ENCODE data around the gene ACD. TPM values are rescaled to one million over a fixed set of nuclear protein-coding genes. Genes with fewer than 3 reads are reported as not detected.

Gene ACD
- total and polyA plus RNA-seq, 2 donors (not counting 1 experiment from before 2014, with no cell fraction given): 47.6 to 71.4 TPM

DNA sequence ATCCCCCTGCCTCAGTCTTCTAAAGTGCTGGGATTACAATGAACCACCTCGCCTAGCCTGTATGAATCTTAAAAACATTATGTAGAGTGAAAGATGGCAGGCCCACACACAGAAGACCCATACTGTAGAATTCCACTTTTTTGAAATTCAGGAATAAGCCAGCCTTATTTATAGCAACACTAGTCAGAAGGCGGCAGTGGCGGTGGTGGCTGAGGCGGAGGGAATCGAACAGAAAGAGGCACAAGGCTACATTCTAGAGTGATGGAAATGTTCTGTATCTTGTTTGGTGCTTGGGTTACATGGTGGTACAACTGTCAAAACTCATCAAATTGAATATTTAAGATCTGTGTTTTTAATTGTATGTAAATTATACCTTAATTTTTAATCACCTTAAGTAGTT, 47.7 kb upstream of the ACD start:
- no peak overlapping the region for H3K27ac Mint-ChIP-seq
- ChIA-PET CTCF (no interaction called here), POLR2A (no interaction called here)
- intact Hi-C loops (cut with micrococcal nuclease): no loop called here
- Histone ChIP-seq H3K36me3 (replicated peaks in 1 of 2; ENCODE audit: control extremely low read depth in 1 of 2, control insufficient read depth in 1 of 2, extremely low read depth in 1 of 2, insufficient read depth in 2 of 2, low read length in 1 of 2) (no peaks in the 10 kb centered on the region), H3K4me1 (ENCODE audit: control insufficient read depth in 2 of 2, insufficient read depth in 2 of 2, low read length in 2 of 2) (no peaks in the 10 kb centered on the region), H2AFZ (ENCODE audit: insufficient read depth, low read depth, low read length, poor library complexity, severe bottlenecking) (no peak overlapping the region), H4K20me1 (ENCODE audit: control insufficient read depth, insufficient read depth, low read length, poor library complexity, severe bottlenecking) (no peaks in the 10 kb centered on the region), H3K4me3 (ENCODE audit: control extremely low read depth in 1 of 5, extremely low read depth in 1 of 5, insufficient read depth in 1 of 5, low read depth in 2 of 5, low read length in 4 of 5) (no peak overlapping the region), H3K9me3 (ENCODE audit: control extremely low read depth in 1 of 3, control insufficient read depth in 2 of 3, insufficient read depth in 1 of 3, low read length in 2 of 3) (no peaks in the 10 kb centered on the region), H3K27me3 (replicated peaks in 1 of 4; ENCODE audit: control extremely low read depth in 1 of 4, control insufficient read depth in 3 of 4, insufficient read depth in 4 of 4, low read length in 3 of 4) (no peaks in the 10 kb centered on the region), H3K4me2 (replicated peaks; ENCODE audit: low read depth, low read length, poor library complexity, severe bottlenecking) (no peak overlapping the region), H3K27ac (ENCODE audit: low read length in 2 of 2) (no peak overlapping the region), H3K9ac (ENCODE audit: low read length) (no peak overlapping the region), H3K79me2 (ENCODE audit: control insufficient read depth, insufficient read depth, low read length) (peaks cover 36% of the 10 kb centered on the region)
- WGBS (ENCODE audit: insufficient coverage): no CpG with 5 or more reads among the region's 5 CpGs
- DNase-seq (no peak), ATAC-seq (ENCODE audit: low read depth) (no peak)
- no peak overlapping the region for H3K4me3 Mint-ChIP-seq
- no peaks in the 10 kb centered on the region for H3K9me3 Mint-ChIP-seq (ENCODE audit: insufficient read depth)
- H3K4me1 Mint-ChIP-seq: peaks cover 5% of the 10 kb centered on the region
- no peaks in the 10 kb centered on the region for H3K27me3 Mint-ChIP-seq
- TF ChIP-seq, protein P1, sequence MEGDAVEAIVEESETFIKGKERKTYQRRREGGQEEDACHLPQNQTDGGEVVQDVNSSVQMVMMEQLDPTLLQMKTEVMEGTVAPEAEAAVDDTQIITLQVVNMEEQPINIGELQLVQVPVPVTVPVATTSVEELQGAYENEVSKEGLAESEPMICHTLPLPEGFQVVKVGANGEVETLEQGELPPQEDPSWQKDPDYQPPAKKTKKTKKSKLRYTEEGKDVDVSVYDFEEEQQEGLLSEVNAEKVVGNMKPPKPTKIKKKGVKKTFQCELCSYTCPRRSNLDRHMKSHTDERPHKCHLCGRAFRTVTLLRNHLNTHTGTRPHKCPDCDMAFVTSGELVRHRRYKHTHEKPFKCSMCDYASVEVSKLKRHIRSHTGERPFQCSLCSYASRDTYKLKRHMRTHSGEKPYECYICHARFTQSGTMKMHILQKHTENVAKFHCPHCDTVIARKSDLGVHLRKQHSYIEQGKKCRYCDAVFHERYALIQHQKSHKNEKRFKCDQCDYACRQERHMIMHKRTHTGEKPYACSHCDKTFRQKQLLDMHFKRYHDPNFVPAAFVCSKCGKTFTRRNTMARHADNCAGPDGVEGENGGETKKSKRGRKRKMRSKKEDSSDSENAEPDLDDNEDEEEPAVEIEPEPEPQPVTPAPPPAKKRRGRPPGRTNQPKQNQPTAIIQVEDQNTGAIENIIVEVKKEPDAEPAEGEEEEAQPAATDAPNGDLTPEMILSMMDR (IDR thresholded peaks at IDR 0.05): no peak
- TF ChIP-seq EZH2 (IDR thresholded peaks at IDR 0.05; ENCODE audit: borderline replicate concordance, insufficient read depth, low read depth, low read length, poor library complexity, severe bottlenecking): no peak

DNA sequence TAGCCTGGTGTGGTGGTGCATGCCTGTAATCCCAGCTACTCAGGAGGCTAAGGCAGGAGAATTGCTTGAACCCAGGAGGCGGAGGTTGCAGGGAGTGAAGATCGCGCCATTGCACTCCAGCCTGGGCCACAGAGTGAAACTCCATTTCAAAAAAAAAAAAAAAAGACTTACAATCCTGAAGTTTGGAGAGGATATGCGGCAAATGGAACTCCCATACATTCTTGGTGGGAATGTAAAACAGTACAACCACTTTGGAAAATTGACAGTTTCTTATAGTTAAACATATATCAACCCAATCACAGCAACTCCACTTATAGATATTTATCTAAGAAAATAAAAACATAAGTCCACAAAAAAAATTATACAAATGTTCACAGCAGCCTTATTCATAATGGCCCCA, 47.1 kb upstream of the ACD start:
- Mint-ChIP-seq H3K4me1 (peaks cover 5% of the 10 kb centered on the region), H3K4me3 (no peak overlapping the region), H3K9me3 (ENCODE audit: insufficient read depth) (no peaks in the 10 kb centered on the region), H3K27me3 (no peaks in the 10 kb centered on the region), H3K27ac (no peak overlapping the region)
- POLR2A ChIA-PET: no interaction called here
- intact Hi-C loops (cut with micrococcal nuclease): no loop called here
- no peak for ATAC-seq (ENCODE audit: low read depth)
- no CpG with 5 or more reads among the region's 4 CpGs for WGBS (ENCODE audit: insufficient coverage)
- peaks cover 39% of the 10 kb centered on the region for H3K79me2 ChIP-seq (ENCODE audit: control insufficient read depth, insufficient read depth, low read length)
- CTCF ChIA-PET: no interaction called here
- no peak overlapping the region for H3K4me3 ChIP-seq (ENCODE audit: control extremely low read depth in 1 of 5, extremely low read depth in 1 of 5, insufficient read depth in 1 of 5, low read depth in 2 of 5, low read length in 4 of 5)
- TF ChIP-seq, protein P1 (IDR thresholded peaks at IDR 0.05): no peak
- TF ChIP-seq EZH2 (IDR thresholded peaks at IDR 0.05; ENCODE audit: borderline replicate concordance, insufficient read depth, low read depth, low read length, poor library complexity, severe bottlenecking): no peak
- H3K9me3 ChIP-seq (ENCODE audit: control extremely low read depth in 1 of 3, control insufficient read depth in 2 of 3, insufficient read depth in 1 of 3, low read length in 2 of 3): no peaks in the 10 kb centered on the region
- H3K9ac ChIP-seq (ENCODE audit: low read length): no peak overlapping the region
- H4K20me1 ChIP-seq (ENCODE audit: control insufficient read depth, insufficient read depth, low read length, poor library complexity, severe bottlenecking): no peaks in the 10 kb centered on the region
- H3K4me1 ChIP-seq (ENCODE audit: control insufficient read depth in 2 of 2, insufficient read depth in 2 of 2, low read length in 2 of 2): no peaks in the 10 kb centered on the region
- H3K27ac ChIP-seq (ENCODE audit: low read length in 2 of 2): no peak overlapping the region
- no peak for DNase-seq
- H3K27me3 ChIP-seq (replicated peaks in 1 of 4; ENCODE audit: control extremely low read depth in 1 of 4, control insufficient read depth in 3 of 4, insufficient read depth in 4 of 4, low read length in 3 of 4): no peaks in the 10 kb centered on the region
- H2AFZ ChIP-seq (ENCODE audit: insufficient read depth, low read depth, low read length, poor library complexity, severe bottlenecking): no peak overlapping the region
- H3K4me2 ChIP-seq (replicated peaks; ENCODE audit: low read depth, low read length, poor library complexity, severe bottlenecking): no peak overlapping the region
- H3K36me3 ChIP-seq (replicated peaks in 1 of 2; ENCODE audit: control extremely low read depth in 1 of 2, control insufficient read depth in 1 of 2, extremely low read depth in 1 of 2, insufficient read depth in 2 of 2, low read length in 1 of 2): no peaks in the 10 kb centered on the region
